Measurements from ENCODE around the gene OPCML. TPM values are rescaled to one million over a fixed set of nuclear protein-coding genes. Genes with fewer than 3 reads are reported as not detected.

The OPCML gene
- total RNA-seq, 2 experiments from 2014 or later: not detected

- intact Hi-C loops (cut with micrococcal nuclease): no loop called here
- ChIA-PET POLR2A (no interaction called here), CTCF (no interaction called here)
- Mint-ChIP-seq H3K4me3 (no peak overlapping the region), H3K36me3 (no peaks in the 10 kb centered on the region), H3K27me3 (no peaks in the 10 kb centered on the region), H3K27ac (no peak overlapping the region), H3K9me3 (no peaks in the 10 kb centered on the region), H3K4me1 (ENCODE audit: low read depth) (no peaks in the 10 kb centered on the region)
- DNase-seq: no peak
Observed at GRCh38 chr11:133354069-133354468, 178.2 kb downstream of the OPCML start.

GRCh38 chr11:133350045-133350444, 182.3 kb downstream of the OPCML start:
- no peak for DNase-seq
- Mint-ChIP-seq H3K27ac (no peak overlapping the region), H3K27me3 (no peaks in the 10 kb centered on the region), H3K4me3 (no peak overlapping the region), H3K9me3 (no peaks in the 10 kb centered on the region), H3K4me1 (ENCODE audit: low read depth) (no peaks in the 10 kb centered on the region), H3K36me3 (no peaks in the 10 kb centered on the region)
- POLR2A ChIA-PET: no interaction called here
- intact Hi-C loops (cut with micrococcal nuclease): no loop called here
- CTCF ChIA-PET: no interaction called here

GRCh38 chr11:133347988-133348387, 184.3 kb downstream of the OPCML start:
- CTCF ChIA-PET: no interaction called here
- intact Hi-C loops (cut with micrococcal nuclease): no loop called here

GRCh38 chr11:133346137-133346536, 186.2 kb downstream of the OPCML start:
- CTCF ChIA-PET: no interaction called here
- H3K4me1 Mint-ChIP-seq (ENCODE audit: low read depth): no peaks in the 10 kb centered on the region
- no peaks in the 10 kb centered on the region for H3K27me3 Mint-ChIP-seq
- no peak for DNase-seq
- H3K36me3 Mint-ChIP-seq: no peaks in the 10 kb centered on the region
- no peak overlapping the region for H3K27ac Mint-ChIP-seq
- POLR2A ChIA-PET: no interaction called here
- no peaks in the 10 kb centered on the region for H3K9me3 Mint-ChIP-seq
- intact Hi-C loops (cut with micrococcal nuclease): no loop called here
- H3K4me3 Mint-ChIP-seq: no peak overlapping the region

More at GRCh38 chr11:133347988-133348387, 184.3 kb downstream of the OPCML start:
- DNase-seq: no peak
- Mint-ChIP-seq H3K27ac (no peak overlapping the region), H3K4me3 (no peak overlapping the region), H3K9me3 (no peaks in the 10 kb centered on the region), H3K4me1 (ENCODE audit: low read depth) (no peaks in the 10 kb centered on the region), H3K27me3 (no peaks in the 10 kb centered on the region), H3K36me3 (no peaks in the 10 kb centered on the region)
- POLR2A ChIA-PET: no interaction called here

- POLR2A ChIA-PET: no interaction called here
- Mint-ChIP-seq H3K4me1 (ENCODE audit: low read depth) (no peaks in the 10 kb centered on the region), H3K36me3 (no peaks in the 10 kb centered on the region), H3K4me3 (no peak overlapping the region), H3K27me3 (no peaks in the 10 kb centered on the region), H3K27ac (no peak overlapping the region), H3K9me3 (no peaks in the 10 kb centered on the region)
- DNase-seq: no peak
- CTCF ChIA-PET: no interaction called here
- intact Hi-C loops (cut with micrococcal nuclease): no loop called here
Observed at GRCh38 chr11:133343951-133344350, 188.3 kb downstream of the OPCML start.

- Mint-ChIP-seq H3K27me3 (no peaks in the 10 kb centered on the region), H3K36me3 (no peaks in the 10 kb centered on the region), H3K27ac (no peak overlapping the region), H3K4me1 (ENCODE audit: low read depth) (no peaks in the 10 kb centered on the region), H3K4me3 (no peak overlapping the region), H3K9me3 (no peaks in the 10 kb centered on the region)
- ChIA-PET POLR2A (interaction anchor here (0.7 kb wide), 1 partner anchor 164 kb away, joined by 4 read pairs; no protein-coding TSS in a partner anchor), CTCF (no interaction called here)
- no peak for DNase-seq
- intact Hi-C loops (cut with micrococcal nuclease): no loop called here
Observed at GRCh38 chr11:133339495-133340140, 192.7 kb downstream of the OPCML start.

- H3K4me3 Mint-ChIP-seq: no peak overlapping the region
- peaks cover 4% of the 10 kb centered on the region for H3K9me3 Mint-ChIP-seq
- H3K27ac Mint-ChIP-seq: no peak overlapping the region
- intact Hi-C loops (cut with micrococcal nuclease): no loop called here
- ChIA-PET POLR2A (no interaction called here), CTCF (no interaction called here)
- no peak for DNase-seq
- H3K4me1 Mint-ChIP-seq (ENCODE audit: low read depth): no peaks in the 10 kb centered on the region
- H3K27me3 Mint-ChIP-seq: peaks cover 2% of the 10 kb centered on the region
- H3K36me3 Mint-ChIP-seq: no peaks in the 10 kb centered on the region
Observed at GRCh38 chr11:133338588-133338987, 193.7 kb downstream of the OPCML start.

- ChIA-PET CTCF (no interaction called here), POLR2A (no interaction called here)
- Mint-ChIP-seq H3K4me3 (no peak overlapping the region), H3K36me3 (no peaks in the 10 kb centered on the region), H3K9me3 (peaks cover 4% of the 10 kb centered on the region), H3K27ac (no peak overlapping the region), H3K4me1 (ENCODE audit: low read depth) (no peaks in the 10 kb centered on the region), H3K27me3 (peaks cover 2% of the 10 kb centered on the region)
- intact Hi-C loops (cut with micrococcal nuclease): no loop called here
- DNase-seq: no peak
Observed at GRCh38 chr11:133337951-133338418, 194.3 kb downstream of the OPCML start.

GRCh38 chr11:133337193-133337592, 195.1 kb downstream of the OPCML start:
- peaks cover 2% of the 10 kb centered on the region for H3K27me3 Mint-ChIP-seq
- no peaks in the 10 kb centered on the region for H3K4me1 Mint-ChIP-seq (ENCODE audit: low read depth)
- no peak for DNase-seq
- H3K36me3 Mint-ChIP-seq: no peaks in the 10 kb centered on the region
- intact Hi-C loops (cut with micrococcal nuclease): no loop called here
- ChIA-PET CTCF (no interaction called here), POLR2A (no interaction called here)
- peaks cover 4% of the 10 kb centered on the region for H3K9me3 Mint-ChIP-seq
- H3K4me3 Mint-ChIP-seq: no peak overlapping the region
- no peak overlapping the region for H3K27ac Mint-ChIP-seq

- CTCF ChIA-PET: no interaction called here
- H3K9me3 Mint-ChIP-seq: peaks cover 4% of the 10 kb centered on the region
- no peak overlapping the region for H3K4me3 Mint-ChIP-seq
- no peaks in the 10 kb centered on the region for H3K36me3 Mint-ChIP-seq
- no peak overlapping the region for H3K27ac Mint-ChIP-seq
- POLR2A ChIA-PET: no interaction called here
- H3K27me3 Mint-ChIP-seq: peaks cover 2% of the 10 kb centered on the region
- H3K4me1 Mint-ChIP-seq (ENCODE audit: low read depth): no peaks in the 10 kb centered on the region
- no peak for DNase-seq
- intact Hi-C loops (cut with micrococcal nuclease): no loop called here
Observed at GRCh38 chr11:133331031-133331430, 201.3 kb downstream of the OPCML start.

- H3K4me1 Mint-ChIP-seq (ENCODE audit: low read depth): no peaks in the 10 kb centered on the region
- H3K36me3 Mint-ChIP-seq: no peaks in the 10 kb centered on the region
- H3K27ac Mint-ChIP-seq: no peak overlapping the region
- no peaks in the 10 kb centered on the region for H3K9me3 Mint-ChIP-seq
- H3K4me3 Mint-ChIP-seq: no peak overlapping the region
- intact Hi-C loops (cut with micrococcal nuclease): no loop called here
- H3K27me3 Mint-ChIP-seq: no peaks in the 10 kb centered on the region
- CTCF ChIA-PET: no interaction called here
- POLR2A ChIA-PET: no interaction called here
- no peak for DNase-seq
Observed at GRCh38 chr11:133326849-133327248, 205.5 kb downstream of the OPCML start.

GRCh38 chr11:133326332-133326731, 206.0 kb downstream of the OPCML start:
- no peak for DNase-seq
- intact Hi-C loops (cut with micrococcal nuclease): no loop called here
- Mint-ChIP-seq H3K9me3 (no peaks in the 10 kb centered on the region), H3K27me3 (no peaks in the 10 kb centered on the region), H3K36me3 (no peaks in the 10 kb centered on the region), H3K4me3 (no peak overlapping the region), H3K4me1 (ENCODE audit: low read depth) (no peaks in the 10 kb centered on the region), H3K27ac (no peak overlapping the region)
- ChIA-PET POLR2A (no interaction called here), CTCF (interaction anchor here (0.8 kb wide), 1 partner anchor 8 kb away, joined by 3 read pairs; no protein-coding TSS in a partner anchor)

- intact Hi-C loops (cut with micrococcal nuclease): no loop called here
- ChIA-PET CTCF (interaction anchor here (0.8 kb wide), 1 partner anchor 9 kb away, joined by 3 read pairs; no protein-coding TSS in a partner anchor), POLR2A (no interaction called here)
- Mint-ChIP-seq H3K4me3 (no peak overlapping the region), H3K9me3 (no peaks in the 10 kb centered on the region), H3K4me1 (ENCODE audit: low read depth) (no peaks in the 10 kb centered on the region), H3K27me3 (no peaks in the 10 kb centered on the region), H3K36me3 (no peaks in the 10 kb centered on the region), H3K27ac (no peak overlapping the region)
- DNase-seq: no peak
Observed at GRCh38 chr11:133325711-133326110, 206.6 kb downstream of the OPCML start.

Data from activated CD4-positive, alpha-beta memory T cell treated with anti-CD3 and anti-CD28 coated beads for 36 hours (primary cell).